Posterior cingulate gyrus (tissue), 11 donors: Measurements from ENCODE around the gene FFAR2.
A peak's percentile ranks its signal among the peaks of the same experiment; 100 is the strongest.
"Not testable (repeated sequence)": the region's sequence is repeated elsewhere in the genome, so short reads cannot be mapped to it uniquely, and the experiment has no call there.

Experiments used
- DNase-seq, 10 donors: peaks; one replicate each; pipeline versions ENCODE4 v3.0.0 to v3.0.0-alpha.2; 2020 to 2021; ENCODE audit warnings: mixed read lengths in 3 of 10
- intact Hi-C: fragments of 100-400 bp; cut with DNase I; formaldehyde crosslinking; loops from one replicate; pipeline ENCODE4 v1.15.1; 2023

The FFAR2 gene

GRCh38 chr19:35423406-35423805 lies 24.7 kb upstream of the FFAR2 start:
- DNase-seq, intact Hi-C loops: not testable (repeated sequence)

- intact Hi-C loops: no loop called here
- DNase-seq: no peak
Measured at GRCh38 chr19:35425682-35426081, 22.4 kb upstream of the FFAR2 start.

GRCh38 chr19:35427187-35427586 lies 20.9 kb upstream of the FFAR2 start:
- intact Hi-C loops: no loop called here

GRCh38 chr19:35429698-35430408 lies 18.2 kb upstream of the FFAR2 start:
- intact Hi-C loops: no loop called here
- DNase-seq: no peak

More at GRCh38 chr19:35427187-35427586, 20.9 kb upstream of the FFAR2 start:
- no peak for DNase-seq

GRCh38 chr19:35430409-35431144 lies 17.5 kb upstream of the FFAR2 start:
- intact Hi-C loops: no loop called here
- DNase-seq: no peak

GRCh38 chr19:35431145-35431807 lies 16.8 kb upstream of the FFAR2 start:
- DNase-seq: no peak
- intact Hi-C loops: no loop called here

GRCh38 chr19:35432911-35433310 lies 15.1 kb upstream of the FFAR2 start:
- DNase-seq: no peak
- intact Hi-C loops: no loop called here

- intact Hi-C loops: no loop called here
- DNase-seq: peak in 1 of 10 donors; percentile 39
Measured at GRCh38 chr19:35433448-35433847, 14.6 kb upstream of the FFAR2 start.

- intact Hi-C loops: no loop called here
- no peak for DNase-seq
Measured at GRCh38 chr19:35435896-35436295, 12.2 kb upstream of the FFAR2 start.

GRCh38 chr19:35436477-35437405 lies 11.3 kb upstream of the FFAR2 start:
- no peak for DNase-seq
- intact Hi-C loops: no loop called here

GRCh38 chr19:35437406-35437951 lies 10.6 kb upstream of the FFAR2 start:
- no peak for DNase-seq
- intact Hi-C loops: no loop called here

- no peak for DNase-seq
- intact Hi-C loops: no loop called here
Measured at GRCh38 chr19:35438096-35438495, 10.0 kb upstream of the FFAR2 start.

- intact Hi-C loops: no loop called here
Measured at GRCh38 chr19:35438527-35438926, 9.5 kb upstream of the FFAR2 start.

GRCh38 chr19:35439921-35440320 lies 8.1 kb upstream of the FFAR2 start:
- intact Hi-C loops: no loop called here
- DNase-seq: no peak

More at GRCh38 chr19:35438527-35438926, 9.5 kb upstream of the FFAR2 start:
- DNase-seq: no peak

GRCh38 chr19:35442091-35442490 lies 6.0 kb upstream of the FFAR2 start:
- DNase-seq: no peak
- intact Hi-C loops: no loop called here

- intact Hi-C loops: no loop called here
- DNase-seq: no peak
Measured at GRCh38 chr19:35444735-35445134, 3.3 kb upstream of the FFAR2 start.

GRCh38 chr19:35445826-35446593 lies 2.0 kb upstream of the FFAR2 start:
- intact Hi-C loops: no loop called here

GRCh38 chr19:35449359-35450043 lies 1.4 kb downstream of the FFAR2 start:
- intact Hi-C loops: no loop called here
- no peak for DNase-seq

More at GRCh38 chr19:35445826-35446593, 2.0 kb upstream of the FFAR2 start:
- no peak for DNase-seq
